ENCODE data around the gene PLK4. TPM values are rescaled to one million over a fixed set of nuclear protein-coding genes. Genes with fewer than 3 reads are reported as not detected.
"Not testable (repeated sequence)": the region's sequence is repeated elsewhere in the genome, so short reads cannot be mapped to it uniquely, and the experiment has no call there.

Gene PLK4
- total RNA-seq, 6 experiments from 2014 or later, result 0.29 to 1.4 (median 0.93) TPM

DNA sequence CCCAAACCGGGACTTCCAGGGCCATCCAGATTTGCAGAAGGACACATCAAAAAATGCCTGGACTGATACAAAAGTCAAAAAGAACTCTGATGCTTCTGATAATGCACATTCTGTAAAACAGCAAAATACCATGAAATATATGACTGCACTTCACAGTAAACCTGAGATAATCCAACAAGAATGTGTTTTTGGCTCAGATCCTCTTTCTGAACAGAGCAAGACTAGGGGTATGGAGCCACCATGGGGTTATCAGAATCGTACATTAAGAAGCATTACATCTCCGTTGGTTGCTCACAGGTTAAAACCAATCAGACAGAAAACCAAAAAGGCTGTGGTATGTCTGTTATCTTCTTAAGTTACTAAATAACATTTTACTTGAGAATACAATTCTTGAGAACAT lies 9.2 kb downstream of the PLK4 start:
- no peak for ATAC-seq
- Histone ChIP-seq H3K36me3 (no peaks in the 10 kb centered on the region), H3K4me1 (no peaks in the 10 kb centered on the region)

GRCh38 chr4:127896069-127896468 lies 15.4 kb downstream of the PLK4 start:
- 93% methylated on average over 1 of the region's 1 CpG for WGBS (ENCODE audit: insufficient coverage, low coverage, low lambda C conversion rate, missing lambda C conversion rate)
- H3K9me3 ChIP-seq, result no peaks in the 10 kb centered on the region
- H3K36me3 ChIP-seq, result no peaks in the 10 kb centered on the region
- no peaks in the 10 kb centered on the region for H3K27me3 ChIP-seq
- TF ChIP-seq POLR2A (IDR thresholded peaks at IDR 0.05), result no peak
- TF ChIP-seq, protein P1, sequence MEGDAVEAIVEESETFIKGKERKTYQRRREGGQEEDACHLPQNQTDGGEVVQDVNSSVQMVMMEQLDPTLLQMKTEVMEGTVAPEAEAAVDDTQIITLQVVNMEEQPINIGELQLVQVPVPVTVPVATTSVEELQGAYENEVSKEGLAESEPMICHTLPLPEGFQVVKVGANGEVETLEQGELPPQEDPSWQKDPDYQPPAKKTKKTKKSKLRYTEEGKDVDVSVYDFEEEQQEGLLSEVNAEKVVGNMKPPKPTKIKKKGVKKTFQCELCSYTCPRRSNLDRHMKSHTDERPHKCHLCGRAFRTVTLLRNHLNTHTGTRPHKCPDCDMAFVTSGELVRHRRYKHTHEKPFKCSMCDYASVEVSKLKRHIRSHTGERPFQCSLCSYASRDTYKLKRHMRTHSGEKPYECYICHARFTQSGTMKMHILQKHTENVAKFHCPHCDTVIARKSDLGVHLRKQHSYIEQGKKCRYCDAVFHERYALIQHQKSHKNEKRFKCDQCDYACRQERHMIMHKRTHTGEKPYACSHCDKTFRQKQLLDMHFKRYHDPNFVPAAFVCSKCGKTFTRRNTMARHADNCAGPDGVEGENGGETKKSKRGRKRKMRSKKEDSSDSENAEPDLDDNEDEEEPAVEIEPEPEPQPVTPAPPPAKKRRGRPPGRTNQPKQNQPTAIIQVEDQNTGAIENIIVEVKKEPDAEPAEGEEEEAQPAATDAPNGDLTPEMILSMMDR (IDR thresholded peaks at IDR 0.05), result no peak
- intact Hi-C loops (cut with DNase I), result no loop called here
- ATAC-seq, result no peak
- DNase-seq, result no peak
- H3K27ac ChIP-seq, result no peak overlapping the region
- no peaks in the 10 kb centered on the region for H3K4me1 ChIP-seq
- no peak overlapping the region for H3K4me3 ChIP-seq

More for the DNA sequence above, 9.2 kb downstream of the PLK4 start:
- Histone ChIP-seq H3K27ac (no peak overlapping the region), H3K9me3 (no peaks in the 10 kb centered on the region), H3K27me3 (no peaks in the 10 kb centered on the region), H3K4me3 (no peak overlapping the region)
- intact Hi-C loops (cut with DNase I), result no loop called here
- TF ChIP-seq POLR2A (IDR thresholded peaks at IDR 0.05), result no peak
- TF ChIP-seq, protein P1 (IDR thresholded peaks at IDR 0.05), result no peak
- WGBS (ENCODE audit: insufficient coverage, low coverage, low lambda C conversion rate, missing lambda C conversion rate), result 76% methylated on average over 3 of the region's 3 CpGs
- no peak for DNase-seq

DNA sequence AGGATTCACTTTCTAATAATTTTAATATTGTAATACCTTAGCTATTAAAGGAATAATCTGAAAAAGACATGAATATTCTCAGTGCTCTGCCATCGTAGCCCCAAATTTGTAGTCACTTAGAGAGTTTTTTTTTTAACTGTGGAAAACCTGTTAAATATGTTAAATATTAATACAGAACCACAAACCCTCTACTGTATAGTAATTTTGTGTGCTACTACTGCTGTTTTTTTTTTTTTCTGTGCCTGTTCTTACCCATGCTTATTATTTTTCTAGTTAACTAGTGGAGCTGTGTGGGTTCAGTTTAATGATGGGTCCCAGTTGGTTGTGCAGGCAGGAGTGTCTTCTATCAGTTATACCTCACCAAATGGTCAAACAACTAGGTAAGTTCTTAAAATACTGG lies 15.8 kb downstream of the PLK4 start:
- Histone ChIP-seq H3K9me3 (no peaks in the 10 kb centered on the region), H3K27ac (no peak overlapping the region), H3K4me1 (no peaks in the 10 kb centered on the region), H3K27me3 (no peaks in the 10 kb centered on the region), H3K4me3 (no peak overlapping the region), H3K36me3 (no peaks in the 10 kb centered on the region)
- intact Hi-C loops (cut with DNase I), result no loop called here
- TF ChIP-seq POLR2A (IDR thresholded peaks at IDR 0.05), result no peak
- TF ChIP-seq, protein P1 (IDR thresholded peaks at IDR 0.05), result no peak
- no peak for ATAC-seq
- no peak for DNase-seq
- 93% methylated on average over 1 of the region's 1 CpG for WGBS (ENCODE audit: insufficient coverage, low coverage, low lambda C conversion rate, missing lambda C conversion rate)

GRCh38 chr4:127899682-127900081 lies 19.0 kb downstream of the PLK4 start:
- H3K4me3 ChIP-seq; H3K27ac ChIP-seq; H3K4me1 ChIP-seq; DNase-seq; H3K27me3 ChIP-seq; ATAC-seq; H3K9me3 ChIP-seq; intact Hi-C loops (cut with DNase I); H3K36me3 ChIP-seq: not testable (repeated sequence)
- 96% methylated on average over 4 of the region's 4 CpGs for WGBS (ENCODE audit: insufficient coverage, low coverage, low lambda C conversion rate, missing lambda C conversion rate)

- ATAC-seq, result no peak
- intact Hi-C loops (cut with DNase I), result no loop called here
- Histone ChIP-seq H3K36me3 (no peaks in the 10 kb centered on the region), H3K4me3 (no peak overlapping the region), H3K27me3 (no peaks in the 10 kb centered on the region), H3K27ac (no peak overlapping the region), H3K4me1 (no peaks in the 10 kb centered on the region), H3K9me3 (no peaks in the 10 kb centered on the region)
- TF ChIP-seq POLR2A (IDR thresholded peaks at IDR 0.05), result no peak
- TF ChIP-seq, protein P1 (IDR thresholded peaks at IDR 0.05), result no peak
- DNase-seq, result no peak
- WGBS (ENCODE audit: insufficient coverage, low coverage, low lambda C conversion rate, missing lambda C conversion rate), result 20% methylated on average over 1 of the region's 8 CpGs
Measured at GRCh38 chr4:127905029-127905428, 24.3 kb downstream of the PLK4 start.
